GM20000 (cell line): Measurements from ENCODE around the gene TMCO4.

Experiments used
- DNase-seq: peaks from one replicate; pipeline ENCODE4 v3.0.0; 2012; ENCODE audit warnings: low spot score
- TF ChIP-seq, protein P1 (sequence below): IDR thresholded peaks from 2 replicates; pipeline ENCODE4 v1.5.1; 2012; ENCODE audit warnings: mild to moderate bottlenecking, control low read depth; ENCODE audit errors: extremely low read depth, missing control alignments

The TMCO4 gene

GRCh38 chr1:19835578-19835977 lies 35.9 kb upstream of the TMCO4 start:
- DNase-seq, result no peak
- TF ChIP-seq, protein P1, sequence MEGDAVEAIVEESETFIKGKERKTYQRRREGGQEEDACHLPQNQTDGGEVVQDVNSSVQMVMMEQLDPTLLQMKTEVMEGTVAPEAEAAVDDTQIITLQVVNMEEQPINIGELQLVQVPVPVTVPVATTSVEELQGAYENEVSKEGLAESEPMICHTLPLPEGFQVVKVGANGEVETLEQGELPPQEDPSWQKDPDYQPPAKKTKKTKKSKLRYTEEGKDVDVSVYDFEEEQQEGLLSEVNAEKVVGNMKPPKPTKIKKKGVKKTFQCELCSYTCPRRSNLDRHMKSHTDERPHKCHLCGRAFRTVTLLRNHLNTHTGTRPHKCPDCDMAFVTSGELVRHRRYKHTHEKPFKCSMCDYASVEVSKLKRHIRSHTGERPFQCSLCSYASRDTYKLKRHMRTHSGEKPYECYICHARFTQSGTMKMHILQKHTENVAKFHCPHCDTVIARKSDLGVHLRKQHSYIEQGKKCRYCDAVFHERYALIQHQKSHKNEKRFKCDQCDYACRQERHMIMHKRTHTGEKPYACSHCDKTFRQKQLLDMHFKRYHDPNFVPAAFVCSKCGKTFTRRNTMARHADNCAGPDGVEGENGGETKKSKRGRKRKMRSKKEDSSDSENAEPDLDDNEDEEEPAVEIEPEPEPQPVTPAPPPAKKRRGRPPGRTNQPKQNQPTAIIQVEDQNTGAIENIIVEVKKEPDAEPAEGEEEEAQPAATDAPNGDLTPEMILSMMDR, result no peak

DNA sequence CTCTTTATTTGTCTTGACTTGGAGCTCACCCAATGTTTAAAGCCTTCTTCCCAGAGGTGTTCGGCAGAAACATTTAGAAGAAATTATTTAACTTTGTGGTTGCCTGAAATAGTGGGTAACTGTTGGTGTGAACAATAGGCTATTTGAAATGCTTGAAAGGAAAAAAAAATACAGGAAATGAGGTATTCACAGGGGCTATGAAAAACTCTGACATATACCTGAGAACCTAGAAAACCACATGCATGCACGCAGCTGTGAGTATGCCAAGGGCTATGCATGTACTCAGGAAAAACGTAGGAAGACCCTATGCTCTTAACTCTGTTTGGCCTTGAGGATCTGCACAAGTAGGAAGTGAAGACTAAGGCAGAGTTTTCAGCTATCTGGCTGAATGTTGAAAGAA lies 31.7 kb upstream of the TMCO4 start:
- TF ChIP-seq, protein P1, result no peak
- no peak for DNase-seq

DNA sequence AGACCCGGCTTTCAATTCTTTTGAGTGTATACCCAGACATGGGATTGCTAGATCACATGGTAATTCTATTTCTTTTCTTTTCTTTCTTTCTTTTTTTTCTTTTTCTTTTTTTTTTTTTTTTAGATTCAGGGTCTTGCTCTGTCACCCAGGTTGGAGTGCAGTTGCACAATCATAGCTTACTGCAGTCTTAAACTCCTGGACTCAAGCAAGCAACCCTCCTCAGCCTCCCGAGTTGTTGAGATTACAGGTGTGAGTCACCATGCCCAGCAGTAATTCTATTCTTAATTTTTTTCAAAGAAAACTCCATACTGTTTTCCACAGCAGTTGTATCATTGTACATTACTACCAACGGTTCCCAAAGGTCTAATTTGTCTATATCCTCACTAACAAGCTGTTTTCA lies 28.8 kb upstream of the TMCO4 start:
- DNase-seq, result no peak
- TF ChIP-seq, protein P1, result no peak

DNA sequence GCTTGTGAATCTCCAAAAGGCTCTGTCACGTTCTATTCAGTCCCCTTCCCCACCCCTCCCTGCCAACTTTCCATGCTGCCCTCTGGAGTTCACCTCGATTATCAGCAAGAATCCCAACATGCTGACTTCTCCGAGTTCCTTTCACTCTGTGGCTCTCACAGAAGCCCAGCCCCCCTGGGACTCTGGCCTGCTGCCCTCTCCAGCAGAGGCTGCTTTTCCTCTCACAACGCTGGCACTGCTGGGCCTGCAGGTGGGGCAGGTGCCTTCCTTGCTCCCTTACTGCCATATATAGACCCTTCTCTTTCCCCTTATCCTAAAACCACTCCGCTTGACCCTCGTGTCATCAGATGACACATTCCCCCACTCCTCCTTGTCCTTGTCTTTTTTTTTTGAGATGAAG lies 25.6 kb upstream of the TMCO4 start:
- no peak for DNase-seq
- TF ChIP-seq, protein P1, result no peak

DNA sequence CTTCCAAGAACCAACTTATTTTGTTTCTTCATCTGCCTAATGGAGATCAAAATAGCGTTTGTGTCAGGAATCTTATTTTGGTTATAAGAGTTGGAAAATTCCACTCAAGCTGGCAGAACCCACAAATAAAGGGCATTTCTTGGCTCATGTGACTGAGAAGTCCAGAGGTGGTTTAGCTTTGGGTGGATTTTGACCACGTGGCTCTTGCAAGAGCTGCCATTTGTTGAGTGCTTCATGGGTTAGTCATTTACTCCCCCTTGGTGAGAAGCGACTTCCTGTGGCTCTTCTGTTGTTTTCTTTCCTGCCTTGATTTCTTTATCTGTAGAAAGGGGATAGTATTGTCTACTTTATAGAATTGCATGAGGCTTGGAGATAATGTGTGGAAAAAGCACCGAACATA lies 24.8 kb upstream of the TMCO4 start:
- no peak for DNase-seq
- TF ChIP-seq, protein P1, result no peak

DNA sequence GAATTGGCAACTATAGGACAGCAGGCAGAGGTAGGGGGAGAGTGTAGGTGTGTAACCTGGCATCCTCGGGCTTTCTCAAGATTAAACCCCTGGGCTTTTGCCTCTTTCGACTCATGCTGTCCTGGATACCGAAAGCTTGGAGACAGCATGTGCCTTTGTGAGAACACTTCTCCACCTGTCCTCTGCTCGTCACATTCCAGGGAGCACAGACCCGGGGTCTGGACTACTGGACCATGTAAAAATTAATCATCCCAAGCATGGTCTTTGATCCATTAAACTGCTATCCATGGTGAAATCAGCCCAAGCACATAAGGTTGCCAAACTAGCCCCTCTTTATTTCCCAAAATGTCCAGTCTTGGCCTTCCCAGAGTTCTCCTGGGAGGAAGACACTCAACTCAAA lies 24.3 kb upstream of the TMCO4 start:
- DNase-seq, result no peak
- TF ChIP-seq, protein P1, result no peak

DNA sequence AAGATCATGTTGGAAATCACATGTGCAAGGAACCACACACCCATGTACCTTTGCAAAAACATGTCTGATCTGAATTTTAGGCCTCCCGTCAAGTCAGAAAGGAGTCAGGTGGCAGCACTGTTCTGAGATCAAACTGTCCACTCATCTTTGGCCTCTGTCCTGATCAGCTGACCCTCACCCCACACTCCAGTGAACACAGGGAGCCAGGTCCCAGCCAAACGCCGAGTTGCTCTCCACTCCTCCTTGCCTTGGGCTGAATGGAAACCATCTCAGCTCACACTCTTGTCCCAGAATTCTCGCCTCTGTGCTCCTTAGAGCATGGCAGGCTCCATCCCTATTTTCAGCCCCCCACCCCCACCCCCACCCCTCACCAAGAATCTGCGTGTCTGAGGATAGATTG lies 20.0 kb upstream of the TMCO4 start:
- DNase-seq, result no peak
- TF ChIP-seq, protein P1, result no peak
